HCT116 (cell line): Measurements from ENCODE around the gene TK2. TPM values are rescaled to one million over a fixed set of nuclear protein-coding genes. Genes with fewer than 3 reads are reported as not detected.

ENCODE experiments used
- ATAC-seq: fragments of 200-7000 bp; cut with Tn5 transposase; 2 replicates; pipeline ENCODE4 v1.9.1; 2020; ENCODE audit warnings: mild to moderate bottlenecking, moderate library complexity
- BruUV-seq: library from RNA; stranded (reverse); fragments of 400-500 nt; replicated peaks from 2 replicates; lab custom pipeline; 2021; lab: Mats Ljungman, UMichigan
- CTCF ChIA-PET: fragments of 300-600 bp; sonication (Branson Sonifier 250); formaldehyde crosslinking; loops from one replicate; lab custom pipeline; 2021; ENCODE audit warnings: antibody characterized with exemption; lab: Charles Lee
- POLR2A ChIA-PET: fragments of 300-600, 350-600 bp; sonication (Branson Sonifier 250); formaldehyde crosslinking; loops from one replicate; lab custom pipeline; 2021; ENCODE audit warnings: antibody characterized with exemption; lab: Charles Lee
- RAD21 ChIA-PET, 2 experiments: fragments of 300-600 bp; sonication (Branson Sonifier 250); formaldehyde crosslinking; loops; one replicate each; lab custom pipeline; 2023; ENCODE audit warnings: low total read pairs in 2 of 2; ENCODE audit not compliant: uncharacterized antibody in 2 of 2, unreplicated experiment in 2 of 2, low non-redundant PET in 1 of 2; lab: Charles Lee
- DNase-seq: peaks from one replicate; pipeline ENCODE4 v3.0.0-alpha.2; 2010; ENCODE audit warnings: low read depth, low spot score
- H2AFZ ChIP-seq: fragments of 200-600 bp; shearing (Covaris generic), sonication (generic); 2 replicates; pipeline ENCODE4 v1.6.1; 2017; ENCODE audit warnings: low read depth, mixed run types, mixed read lengths, antibody characterized with exemption, low read length; ENCODE audit not compliant: poor library complexity, severe bottlenecking
- H3K27ac ChIP-seq: 2 replicates; pipeline ENCODE4 v1.5.1; 2012; ENCODE audit warnings: low read depth, low read length
- H3K27me3 ChIP-seq: fragments of 200-600 bp; sonication (generic); 2 replicates; pipeline ENCODE4 v1.6.1; 2016; ENCODE audit warnings: mixed run types, low read length, mixed read lengths; ENCODE audit not compliant: insufficient read depth
- H3K36me3 ChIP-seq, 2 experiments: fragments of 200-500 bp in 1 of 2; fragments of 200-600 bp in 1 of 2; sonication (Bioruptor generic) in 1 of 2; sonication (generic) in 1 of 2; 2 replicates each; pipeline versions ENCODE4 v1.5.1 to v1.6.1; 2014 to 2016; ENCODE audit warnings: low read length in 2 of 2, inconsistent platforms in 1 of 2, mixed read lengths in 1 of 2, mixed run types in 1 of 2; ENCODE audit not compliant: insufficient read depth in 2 of 2, control insufficient read depth in 1 of 2
- H3K4me1 ChIP-seq, 2 experiments: fragments of 200-600 bp in 1 of 2; sonication (generic) in 1 of 2; 2 replicates each; pipeline versions ENCODE4 v1.5.1 to v1.6.1; 2012 to 2017; ENCODE audit warnings: low read length in 2 of 2, inconsistent platforms in 1 of 2, mild to moderate bottlenecking in 1 of 2, mixed read lengths in 1 of 2, mixed run types in 1 of 2, moderate library complexity in 1 of 2; ENCODE audit not compliant: insufficient read depth in 2 of 2, control insufficient read depth in 1 of 2
- H3K4me2 ChIP-seq: fragments of 200-600 bp; sonication (generic); 2 replicates; pipeline ENCODE4 v1.6.1; 2017; ENCODE audit warnings: mixed run types, low read length, mixed read lengths
- H3K4me3 ChIP-seq, 2 experiments: fragments of 200-600 bp in 1 of 2; sonication (generic) in 1 of 2; replicated peaks in 1 of 2; 2 replicates each; pipeline ENCODE4 v1.5.1; 2011 to 2016; ENCODE audit warnings: low read length in 2 of 2, control low read depth in 1 of 2, low read depth in 1 of 2, mild to moderate bottlenecking in 1 of 2, mixed read lengths in 1 of 2, mixed run types in 1 of 2
- H3K79me2 ChIP-seq: fragments of 200-600 bp; sonication (generic); 2 replicates; pipeline ENCODE4 v1.6.1; 2017; ENCODE audit warnings: mild to moderate bottlenecking, mixed run types, low read length, moderate library complexity, mixed read lengths; ENCODE audit not compliant: insufficient read depth
- H3K9ac ChIP-seq: fragments of 200-600 bp; sonication (generic); 2 replicates; pipeline ENCODE4 v1.6.1; 2016; ENCODE audit warnings: low read length, mixed read lengths
- H3K9me2 ChIP-seq: fragments of 200-600 bp; sonication (generic), shearing (Covaris generic); 2 replicates; pipeline ENCODE4 v1.6.1; 2017; ENCODE audit warnings: mixed run types, mild to moderate bottlenecking, moderate library complexity; ENCODE audit not compliant: insufficient read depth
- H3K9me3 ChIP-seq, 2 experiments: fragments of 200-500 bp in 1 of 2; fragments of 200-600 bp in 1 of 2; sonication (Bioruptor generic) in 1 of 2; sonication (generic) in 1 of 2; 2 replicates each; pipeline ENCODE4 v1.6.1; 2014 to 2017; ENCODE audit warnings: low read length in 2 of 2, mixed read lengths in 2 of 2, inconsistent platforms in 1 of 2, low read depth in 1 of 2, mild to moderate bottlenecking in 1 of 2, mixed run types in 1 of 2, moderate library complexity in 1 of 2; ENCODE audit not compliant: control insufficient read depth in 1 of 2, insufficient read depth in 1 of 2
- H4K20me1 ChIP-seq: fragments of 200-600 bp; sonication (generic), shearing (Covaris generic); 2 replicates; pipeline ENCODE4 v1.6.1; 2017; ENCODE audit warnings: mixed run types, mild to moderate bottlenecking, moderate library complexity; ENCODE audit not compliant: insufficient read depth
- CBX3 ChIP-seq: IDR thresholded peaks from 2 replicates; pipeline ENCODE4 v1.6.1; 2012; ENCODE audit warnings: low read depth
- CEBPB ChIP-seq: IDR thresholded peaks from 2 replicates; pipeline ENCODE4 v1.6.1; 2012; ENCODE audit warnings: low read depth
- EGR1 ChIP-seq: IDR thresholded peaks from 2 replicates; pipeline ENCODE4 v1.6.1; 2012; ENCODE audit warnings: low read depth
- ELF1 ChIP-seq: IDR thresholded peaks from 2 replicates; pipeline ENCODE4 v1.6.1; 2012; ENCODE audit warnings: low read depth, borderline replicate concordance
- EZH2 ChIP-seq: fragments of 200-600 bp; sonication (generic); IDR thresholded peaks from 2 replicates; pipeline ENCODE4 v1.6.1; 2017; ENCODE audit warnings: antibody characterized with exemption, mixed run types
- EZH2phosphoT487 ChIP-seq: fragments of 200-600 bp; IDR thresholded peaks from 2 replicates; pipeline ENCODE4 v1.6.1; 2018; ENCODE audit warnings: antibody characterized with exemption, borderline replicate concordance
- FOSL1 ChIP-seq: IDR thresholded peaks from 2 replicates; pipeline ENCODE4 v1.6.1; 2012; ENCODE audit warnings: low read depth
- JUND ChIP-seq: IDR thresholded peaks from 2 replicates; pipeline ENCODE4 v1.6.1; 2012
- POLR2AphosphoS5 ChIP-seq: IDR thresholded peaks from 2 replicates; pipeline ENCODE4 v1.6.1; 2011; ENCODE audit warnings: mild to moderate bottlenecking, low read depth, low read length, moderate library complexity
- RAD21 ChIP-seq: IDR thresholded peaks from 2 replicates; pipeline ENCODE4 v1.6.1; 2012; ENCODE audit warnings: low read depth, mild to moderate bottlenecking
- SP1 ChIP-seq: IDR thresholded peaks from 2 replicates; pipeline ENCODE4 v1.6.1; 2012; ENCODE audit warnings: low read depth
- SRF ChIP-seq: IDR thresholded peaks from 2 replicates; pipeline ENCODE4 v1.6.1; 2012; ENCODE audit warnings: low read depth
- YY1 ChIP-seq: IDR thresholded peaks from 2 replicates; pipeline ENCODE4 v1.6.1; 2011; ENCODE audit warnings: low read length, low read depth, moderate library complexity, mild to moderate bottlenecking; ENCODE audit not compliant: insufficient replicate concordance; ENCODE audit errors: extremely low read depth
- ZFX ChIP-seq: fragments of 450-650 bp; IDR thresholded peaks from 2 replicates; pipeline ENCODE4 v1.6.1; 2017
- ZNF274 ChIP-seq: fragments of 200-500 bp; sonication (Bioruptor generic); IDR thresholded peaks from 2 replicates; pipeline ENCODE4 v1.6.1; 2014; ENCODE audit warnings: mild to moderate bottlenecking, low read depth, low read length, inconsistent platforms
- intact Hi-C: fragments of 100-400 bp; cut with micrococcal nuclease; formaldehyde crosslinking; loops from 2 replicates; pipeline ENCODE4 v1.10.0; 2022
- total RNA-seq: library from RNA; stranded (reverse); gene quantifications from one replicate; pipeline ENCODE4 v1.2.1, GENCODE V29; 2021; ENCODE audit not compliant: unreplicated experiment
- TF ChIP-seq, protein P1 (sequence below): IDR thresholded peaks from 2 replicates; pipeline ENCODE4 v1.6.1; 2012
- TF ChIP-seq, protein P2 (sequence below), 3 experiments: fragments of 200-600 bp in 1 of 3; sonication (generic) in 1 of 3; IDR thresholded peaks in 2 of 3; conservative IDR thresholded peaks in 1 of 3; 2 replicates each; pipeline ENCODE4 v1.5.1; 2012 to 2017; ENCODE audit warnings: low read depth in 2 of 3, low read length in 2 of 3, antibody characterized with exemption in 1 of 3, borderline replicate concordance in 1 of 3, control low read depth in 1 of 3, mild to moderate bottlenecking in 1 of 3, mixed read lengths in 1 of 3, mixed run types in 1 of 3, moderate library complexity in 1 of 3; ENCODE audit not compliant: insufficient read depth in 1 of 3
- TF ChIP-seq, protein P3 (sequence below): IDR thresholded peaks from 2 replicates; pipeline ENCODE4 v1.6.1; 2011; ENCODE audit warnings: mild to moderate bottlenecking, low read length, moderate library complexity; ENCODE audit not compliant: insufficient replicate concordance; ENCODE audit errors: extremely low read depth

TK2 gene
- total RNA-seq, 1 experiment from 2014 or later: 15.4 TPM

DNA sequence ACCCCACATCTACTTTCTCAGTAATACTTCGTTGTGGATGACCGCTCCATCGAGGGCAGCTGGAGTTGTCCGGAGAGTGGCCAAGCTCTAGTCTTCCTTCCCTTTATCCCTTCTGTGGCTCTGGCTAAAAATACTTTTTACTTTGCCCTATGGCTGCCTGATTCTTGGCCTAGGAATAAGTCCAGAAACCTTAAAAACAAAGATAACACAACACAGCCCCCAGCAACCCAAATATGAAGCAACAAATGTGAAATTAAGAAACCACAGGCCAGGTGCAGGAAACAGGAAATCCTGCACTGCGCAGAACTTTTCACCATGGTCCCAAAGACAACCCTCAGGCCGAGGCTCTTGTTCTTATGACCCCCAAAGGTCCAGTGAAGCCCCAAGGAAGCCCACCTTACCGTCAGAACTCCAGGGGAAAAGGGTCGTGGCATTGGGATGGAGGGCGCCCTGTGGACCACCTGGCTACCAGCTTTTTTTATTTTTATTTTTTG lies 26.0 kb downstream of the TK2 start (continued):
- no peak for TF ChIP-seq EZH2
- TF ChIP-seq CBX3: no peak

DNA sequence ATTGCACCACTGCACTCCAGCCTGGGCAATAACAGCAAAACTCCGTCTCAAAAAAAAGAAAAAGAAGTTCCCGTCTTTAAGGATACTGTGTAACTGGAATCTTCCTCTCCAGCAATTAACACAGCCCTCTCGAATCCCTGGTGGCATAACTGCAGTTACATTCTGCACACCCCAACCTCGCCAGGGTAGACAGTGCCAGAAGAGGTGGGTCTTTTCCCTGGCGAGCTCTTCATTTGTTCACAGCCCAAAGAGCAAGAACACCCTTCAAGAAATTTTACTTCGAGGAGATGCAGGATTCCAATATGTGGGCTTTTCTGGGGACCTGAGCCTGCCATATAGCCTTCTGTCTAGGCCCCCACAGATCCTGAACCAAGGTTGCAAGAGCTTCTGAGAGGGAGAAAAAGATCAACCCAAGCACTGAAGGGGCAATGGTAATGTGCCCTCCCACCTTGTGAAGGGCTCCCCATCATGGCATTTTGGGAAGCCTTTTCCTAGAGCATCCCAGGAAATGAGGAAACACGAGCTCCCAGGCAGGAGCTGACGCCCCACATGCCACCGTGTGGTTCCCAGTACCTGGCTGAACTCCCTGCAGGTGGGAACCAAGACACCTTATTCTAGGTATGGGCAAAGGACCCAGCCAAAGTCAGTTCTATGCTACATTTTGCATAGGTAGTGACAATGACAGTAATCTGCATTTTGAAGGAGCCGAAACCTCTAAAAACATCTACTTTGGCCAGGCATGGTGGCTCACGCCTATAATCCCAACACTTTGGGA lies 26.9 kb downstream of the TK2 start:
- no peak for ATAC-seq
- Histone ChIP-seq H3K4me2 (peak overlapping the region; percentile 62), H3K4me1 (peaks cover 30 to 37% of the 10 kb centered on the region in 2 experiments), H2AFZ (no peak overlapping the region), H3K9me3 (no peaks in the 10 kb centered on the region), H3K27ac (peak overlapping the region; percentile 58), H3K9ac (no peak overlapping the region), H4K20me1 (no peaks in the 10 kb centered on the region), H3K9me2 (no peaks in the 10 kb centered on the region), H3K79me2 (no peaks in the 10 kb centered on the region), H3K27me3 (no peaks in the 10 kb centered on the region), H3K4me3 (no peak overlapping the region), H3K36me3 (no peaks in the 10 kb centered on the region)
- no TSS peak for BruUV-seq
- POLR2A ChIA-PET: interaction anchor here (0.9 to 1.9 kb wide), 4 partner anchors 11 to 29 kb away, joined by 4 to 9 read pairs (median 4); partner anchors contain the start of genes CKLF and TK2
- intact Hi-C loops: no loop called here
- CTCF ChIA-PET: interaction anchor here (0.6 to 2.8 kb wide), 2 partner anchors 86 to 345 kb away, joined by 3 to 10 read pairs; no protein-coding TSS in a partner anchor
- RAD21 ChIA-PET: interaction anchor here in 1 of 2 experiments (0.5 kb wide), 1 partner anchor 66 kb away, joined by 8 read pairs; no protein-coding TSS in a partner anchor
- DNase-seq: no peak
- TF ChIP-seq EZH2: no peak
- no peak for TF ChIP-seq POLR2AphosphoS5
- no peak for TF ChIP-seq EZH2phosphoT487
- no peak for TF ChIP-seq ELF1
- TF ChIP-seq EGR1: no peak
- no peak for TF ChIP-seq YY1
- no peak for TF ChIP-seq RAD21
- TF ChIP-seq CBX3: no peak
- TF ChIP-seq, protein P1, sequence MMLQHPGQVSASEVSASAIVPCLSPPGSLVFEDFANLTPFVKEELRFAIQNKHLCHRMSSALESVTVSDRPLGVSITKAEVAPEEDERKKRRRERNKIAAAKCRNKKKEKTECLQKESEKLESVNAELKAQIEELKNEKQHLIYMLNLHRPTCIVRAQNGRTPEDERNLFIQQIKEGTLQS: no peak
- no peak for TF ChIP-seq SP1
- TF ChIP-seq ZFX: no peak
- no peak for TF ChIP-seq ZNF274
- no peak for TF ChIP-seq CEBPB
- TF ChIP-seq FOSL1: no peak
- TF ChIP-seq SRF: no peak
- TF ChIP-seq, protein P2, sequence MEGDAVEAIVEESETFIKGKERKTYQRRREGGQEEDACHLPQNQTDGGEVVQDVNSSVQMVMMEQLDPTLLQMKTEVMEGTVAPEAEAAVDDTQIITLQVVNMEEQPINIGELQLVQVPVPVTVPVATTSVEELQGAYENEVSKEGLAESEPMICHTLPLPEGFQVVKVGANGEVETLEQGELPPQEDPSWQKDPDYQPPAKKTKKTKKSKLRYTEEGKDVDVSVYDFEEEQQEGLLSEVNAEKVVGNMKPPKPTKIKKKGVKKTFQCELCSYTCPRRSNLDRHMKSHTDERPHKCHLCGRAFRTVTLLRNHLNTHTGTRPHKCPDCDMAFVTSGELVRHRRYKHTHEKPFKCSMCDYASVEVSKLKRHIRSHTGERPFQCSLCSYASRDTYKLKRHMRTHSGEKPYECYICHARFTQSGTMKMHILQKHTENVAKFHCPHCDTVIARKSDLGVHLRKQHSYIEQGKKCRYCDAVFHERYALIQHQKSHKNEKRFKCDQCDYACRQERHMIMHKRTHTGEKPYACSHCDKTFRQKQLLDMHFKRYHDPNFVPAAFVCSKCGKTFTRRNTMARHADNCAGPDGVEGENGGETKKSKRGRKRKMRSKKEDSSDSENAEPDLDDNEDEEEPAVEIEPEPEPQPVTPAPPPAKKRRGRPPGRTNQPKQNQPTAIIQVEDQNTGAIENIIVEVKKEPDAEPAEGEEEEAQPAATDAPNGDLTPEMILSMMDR (IDR thresholded peaks at IDR 0.05 in 2 of 3, conservative IDR thresholded peaks at IDR 0.05 in 1 of 3; ENCODE audit: borderline replicate concordance in 1 of 3, insufficient read depth in 1 of 3, low read depth in 2 of 3, low read length in 2 of 3): no peak
- TF ChIP-seq, protein P3, sequence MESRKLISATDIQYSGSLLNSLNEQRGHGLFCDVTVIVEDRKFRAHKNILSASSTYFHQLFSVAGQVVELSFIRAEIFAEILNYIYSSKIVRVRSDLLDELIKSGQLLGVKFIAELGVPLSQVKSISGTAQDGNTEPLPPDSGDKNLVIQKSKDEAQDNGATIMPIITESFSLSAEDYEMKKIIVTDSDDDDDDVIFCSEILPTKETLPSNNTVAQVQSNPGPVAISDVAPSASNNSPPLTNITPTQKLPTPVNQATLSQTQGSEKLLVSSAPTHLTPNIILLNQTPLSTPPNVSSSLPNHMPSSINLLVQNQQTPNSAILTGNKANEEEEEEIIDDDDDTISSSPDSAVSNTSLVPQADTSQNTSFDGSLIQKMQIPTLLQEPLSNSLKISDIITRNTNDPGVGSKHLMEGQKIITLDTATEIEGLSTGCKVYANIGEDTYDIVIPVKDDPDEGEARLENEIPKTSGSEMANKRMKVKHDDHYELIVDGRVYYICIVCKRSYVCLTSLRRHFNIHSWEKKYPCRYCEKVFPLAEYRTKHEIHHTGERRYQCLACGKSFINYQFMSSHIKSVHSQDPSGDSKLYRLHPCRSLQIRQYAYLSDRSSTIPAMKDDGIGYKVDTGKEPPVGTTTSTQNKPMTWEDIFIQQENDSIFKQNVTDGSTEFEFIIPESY: no peak
- no peak for TF ChIP-seq JUND
- TF ChIP-seq, all 23 proteins: peak for 0
